CD14-positive monocyte (primary cell): ENCODE measurements around the gene MUC5AC. TPM values are rescaled to one million over a fixed set of nuclear protein-coding genes. Genes with fewer than 3 reads are reported as not detected.
"Not testable (repeated sequence)": the region's sequence is repeated elsewhere in the genome, so short reads cannot be mapped to it uniquely, and the experiment has no call there.

ENCODE experiments used
- DNase-seq, 3 donors: peaks; one replicate each; pipeline ENCODE4 v3.0.0-alpha.2; 2011 to 2022
- H2AFZ ChIP-seq: 2 replicates; pipeline ENCODE4 v1.6.0; 2012; ENCODE audit warnings: mild to moderate bottlenecking, low read depth, low read length, inconsistent platforms; ENCODE audit not compliant: insufficient read depth, poor library complexity, severe bottlenecking
- H3K27ac ChIP-seq, 2 donors: 1 replicate in 1 of 2; 2 replicates in 1 of 2; pipeline ENCODE4 v1.5.1; 2012 to 2013; ENCODE audit warnings: low read length in 2 of 2, control low read depth in 1 of 2, inconsistent platforms in 1 of 2, low read depth in 1 of 2, mild to moderate bottlenecking in 1 of 2
- H3K27me3 ChIP-seq, 2 donors: one replicate each; pipeline versions ENCODE4 v1.6.0 to v1.6.1; 2011 to 2013; ENCODE audit warnings: low read length in 2 of 2; ENCODE audit not compliant: control insufficient read depth in 2 of 2, insufficient read depth in 2 of 2
- H3K36me3 ChIP-seq, 2 donors: replicated peaks in 1 of 2; 1 replicate in 1 of 2; 2 replicates in 1 of 2; pipeline versions ENCODE4 v1.5.1 to v1.6.1; 2012 to 2013; ENCODE audit warnings: low read length in 2 of 2, control low read depth in 1 of 2, inconsistent platforms in 1 of 2, mild to moderate bottlenecking in 1 of 2; ENCODE audit not compliant: insufficient read depth in 2 of 2, control insufficient read depth in 1 of 2
- H3K4me1 ChIP-seq, 2 donors: 1 replicate in 1 of 2; 2 replicates in 1 of 2; pipeline versions ENCODE4 v1.5.1 to v1.6.1; 2012 to 2013; ENCODE audit warnings: low read length in 2 of 2, control low read depth in 1 of 2, inconsistent platforms in 1 of 2, mild to moderate bottlenecking in 1 of 2, moderate library complexity in 1 of 2; ENCODE audit not compliant: insufficient read depth in 2 of 2, control insufficient read depth in 1 of 2
- H3K4me2 ChIP-seq: replicated peaks from 2 replicates; pipeline ENCODE3; 2012; ENCODE audit warnings: low read length, moderate library complexity, mild to moderate bottlenecking; ENCODE audit not compliant: poor library complexity, severe bottlenecking; ENCODE audit errors: extremely low read depth
- H3K4me3 ChIP-seq, 3 experiments: fragments of 200-600 bp in 1 of 3; sonication (generic) in 1 of 3; replicated peaks in 1 of 3; 1 replicate in 2 of 3; 2 replicates in 1 of 3; pipeline ENCODE4 v1.5.1; 2011 to 2013; ENCODE audit warnings: low read length in 3 of 3, mild to moderate bottlenecking in 3 of 3, control low read depth in 2 of 3, low read depth in 2 of 3, inconsistent platforms in 1 of 3, moderate library complexity in 1 of 3
- H3K79me2 ChIP-seq: 2 replicates; pipeline ENCODE4 v1.6.0; 2012; ENCODE audit warnings: mild to moderate bottlenecking, control low read depth, inconsistent platforms, low read length, moderate library complexity; ENCODE audit not compliant: insufficient read depth
- H3K9ac ChIP-seq: 2 replicates; pipeline ENCODE4 v1.6.0; 2017; ENCODE audit warnings: low read length, mild to moderate bottlenecking; ENCODE audit not compliant: insufficient read depth, poor library complexity, severe bottlenecking
- H3K9me3 ChIP-seq, 2 donors: replicated peaks in 1 of 2; 1 replicate in 1 of 2; 2 replicates in 1 of 2; pipeline versions ENCODE4 v1.5.1 to v1.6.1; 2012 to 2013; ENCODE audit warnings: low read length in 2 of 2, control low read depth in 1 of 2; ENCODE audit not compliant: control insufficient read depth in 1 of 2, insufficient read depth in 1 of 2
- H4K20me1 ChIP-seq: 2 replicates; pipeline ENCODE4 v1.6.0; 2012; ENCODE audit warnings: mild to moderate bottlenecking, low read length, control low read depth, moderate library complexity; ENCODE audit not compliant: insufficient read depth
- H3K27ac Mint-ChIP-seq, 7 donors: one replicate each; pipeline ENCODE4 v1.8.0; 2020; ENCODE audit warnings: mild to moderate bottlenecking in 7 of 7, mixed read lengths in 7 of 7, moderate library complexity in 6 of 7, inconsistent platforms in 2 of 7
- H3K27me3 Mint-ChIP-seq, 3 donors: one replicate each; pipeline ENCODE4 v1.8.0; 2021 to 2022; ENCODE audit warnings: low read depth in 3 of 3, mild to moderate bottlenecking in 3 of 3, mixed read lengths in 3 of 3, moderate library complexity in 3 of 3, inconsistent platforms in 1 of 3
- H3K36me3 Mint-ChIP-seq, 2 donors: one replicate each; pipeline ENCODE4 v1.8.0; 2020; ENCODE audit warnings: mixed read lengths in 2 of 2, inconsistent platforms in 1 of 2, mild to moderate bottlenecking in 1 of 2
- H3K4me1 Mint-ChIP-seq: one replicate; pipeline ENCODE4 v1.8.0; 2020; ENCODE audit warnings: mild to moderate bottlenecking, mixed read lengths
- H3K4me3 Mint-ChIP-seq, 2 donors: one replicate each; pipeline ENCODE4 v1.8.0; 2020; ENCODE audit warnings: mild to moderate bottlenecking in 2 of 2, mixed read lengths in 2 of 2, moderate library complexity in 1 of 2
- H3K9me3 Mint-ChIP-seq, 7 donors: one replicate each; pipeline ENCODE4 v1.8.0; 2020 to 2022; ENCODE audit warnings: mixed read lengths in 7 of 7, mild to moderate bottlenecking in 6 of 7, moderate library complexity in 6 of 7, inconsistent platforms in 2 of 7
- CTCF ChIP-seq: fragments of 200-600 bp; IDR thresholded peaks from one replicate; pipeline ENCODE4 v1.8.0; 2022; ENCODE audit warnings: antibody characterized with exemption, mild to moderate bottlenecking
- WGBS: methylation state at CpG from one replicate; pipeline ENCODE4 v1.1.5; 2013; ENCODE audit warnings: missing lambda C conversion rate; ENCODE audit not compliant: insufficient coverage; 5-methylcytosine and 5-hydroxymethylcytosine counted together
- intact Hi-C, 2 donors: fragments of 100-400 bp; cut with micrococcal nuclease; formaldehyde crosslinking; loops; one replicate each; pipeline versions ENCODE4 v1.15.0 to v1.15.1; 2023
- polyA plus RNA-seq, 3 donors: library from polyadenylated mRNA; depleted of rRNA in 1 of 3; unstranded in 2 of 3; stranded (reverse) in 1 of 3; fragments of 300-500 nt in 2 of 3; fragments of >200 nt in 1 of 3; fragmentation: Illumina TruSeq in 2 of 3; gene quantifications; 1 replicate in 2 of 3; 2 replicates in 1 of 3; pipeline ENCODE4 v1.2.3, GENCODE V29; 2012 to 2021

Gene MUC5AC
- polyA plus RNA-seq, 3 donors = not detected

- no peak overlapping the region for H2AFZ ChIP-seq
- H3K27ac Mint-ChIP-seq = no peak overlapping the region
- H3K36me3 ChIP-seq = no peaks in the 10 kb centered on the region
- 87% methylated on average over 31 of the region's 36 CpGs for WGBS
- no peak overlapping the region for H3K4me2 ChIP-seq
- DNase-seq = no peak
- H3K4me3 ChIP-seq = no peak overlapping the region
- H3K4me3 Mint-ChIP-seq = no peak overlapping the region
- H4K20me1 ChIP-seq = no peaks in the 10 kb centered on the region
- TF ChIP-seq CTCF = no peak
- no peak overlapping the region for H3K9ac ChIP-seq
- intact Hi-C loops = no loop called here
- H3K27me3 Mint-ChIP-seq = peaks cover 2 to 4% (median 3%) of the 10 kb centered on the region in 3 donors
- H3K27me3 ChIP-seq = no peaks in the 10 kb centered on the region
- no peak overlapping the region for H3K27ac ChIP-seq
- no peaks in the 10 kb centered on the region for H3K36me3 Mint-ChIP-seq
- H3K79me2 ChIP-seq = no peaks in the 10 kb centered on the region
- peaks cover 0 to 7% of the 10 kb centered on the region in 2 donors for H3K9me3 ChIP-seq
- peaks cover 0 to 4% (median 0%) of the 10 kb centered on the region in 7 donors for H3K9me3 Mint-ChIP-seq
- H3K4me1 ChIP-seq = no peaks in the 10 kb centered on the region
- no peaks in the 10 kb centered on the region for H3K4me1 Mint-ChIP-seq
These were observed 44.1 kb upstream of the MUC5AC start for GRCh38 chr11:1113405-1114201.

GRCh38 chr11:1115292-1115691 is 42.5 kb upstream of the MUC5AC start:
- intact Hi-C loops, H3K9me3 Mint-ChIP-seq, DNase-seq: not testable (repeated sequence)

More at GRCh38 chr11:1115292-1115691, 42.5 kb upstream of the MUC5AC start:
- not testable (repeated sequence) for H3K4me2 ChIP-seq, H3K79me2 ChIP-seq, H3K27me3 Mint-ChIP-seq, H3K36me3 Mint-ChIP-seq, H3K4me3 Mint-ChIP-seq, H3K4me1 ChIP-seq, H3K36me3 ChIP-seq, H3K27me3 ChIP-seq, H3K9me3 ChIP-seq, H3K4me1 Mint-ChIP-seq, H4K20me1 ChIP-seq, H3K27ac ChIP-seq, H3K9ac ChIP-seq, H2AFZ ChIP-seq, H3K4me3 ChIP-seq
- peak overlapping the region in 1 of 7 donors; percentile 49 for H3K27ac Mint-ChIP-seq
- WGBS = no CpG with 5 or more reads among the region's 6 CpGs
